Measurements from ENCODE around the gene NT5C. TPM values are rescaled to one million over a fixed set of nuclear protein-coding genes. Genes with fewer than 3 reads are reported as not detected.
A peak's percentile ranks its signal among the peaks of the same experiment; 100 is the strongest.

Gene NT5C
- total RNA-seq, 1 donor from 2014 or later = 22.9 TPM

DNA sequence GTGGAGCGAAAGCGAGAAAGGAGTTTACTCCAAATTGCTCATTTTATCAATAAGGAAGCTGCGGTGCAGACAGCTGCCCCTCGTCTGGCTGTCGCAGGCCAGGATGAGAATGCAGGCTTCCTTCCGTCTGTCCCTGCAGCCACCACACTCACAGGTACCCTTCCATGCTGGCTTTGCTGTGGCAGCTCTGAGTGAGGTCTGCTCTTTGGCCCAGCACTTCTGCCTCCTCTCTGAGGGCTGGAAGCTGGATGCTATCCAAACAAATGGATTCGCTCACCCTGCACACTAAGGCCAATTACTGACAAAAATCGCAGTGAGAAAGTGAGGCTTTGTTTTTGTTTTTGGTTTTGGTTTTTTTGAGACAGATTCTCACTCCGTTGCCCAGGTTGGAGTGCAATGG is 14.8 kb downstream of the NT5C start:
- DNase-seq (ENCODE audit: low read depth) = no peak

DNA sequence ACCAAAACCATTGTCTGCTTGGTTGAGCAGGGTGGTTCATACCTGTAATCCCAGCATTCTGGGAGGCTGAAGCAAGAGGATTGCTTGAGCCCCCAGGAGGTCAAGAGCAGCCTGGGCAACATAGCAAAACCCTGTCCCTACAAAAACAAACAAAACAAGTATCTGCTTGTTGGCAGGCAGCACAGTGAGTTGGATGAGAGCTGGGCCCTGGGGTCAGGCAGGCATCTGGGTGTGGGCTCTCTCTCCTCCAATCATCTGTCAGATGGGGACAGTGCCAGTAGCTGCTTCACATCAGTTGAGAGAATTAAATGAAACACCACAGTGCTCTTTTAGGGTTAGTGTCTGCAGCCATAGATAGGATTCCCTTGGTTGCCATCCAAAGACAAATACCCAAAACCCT is 16.0 kb downstream of the NT5C start:
- DNase-seq (ENCODE audit: low read depth) = no peak

- no peak for DNase-seq (ENCODE audit: low read depth)
Observed at GRCh38 chr17:75114552-75115314, 16.8 kb downstream of the NT5C start.

- peak; percentile 86 for DNase-seq (ENCODE audit: low read depth)
Observed at GRCh38 chr17:75113798-75114551, 17.6 kb downstream of the NT5C start.

DNA sequence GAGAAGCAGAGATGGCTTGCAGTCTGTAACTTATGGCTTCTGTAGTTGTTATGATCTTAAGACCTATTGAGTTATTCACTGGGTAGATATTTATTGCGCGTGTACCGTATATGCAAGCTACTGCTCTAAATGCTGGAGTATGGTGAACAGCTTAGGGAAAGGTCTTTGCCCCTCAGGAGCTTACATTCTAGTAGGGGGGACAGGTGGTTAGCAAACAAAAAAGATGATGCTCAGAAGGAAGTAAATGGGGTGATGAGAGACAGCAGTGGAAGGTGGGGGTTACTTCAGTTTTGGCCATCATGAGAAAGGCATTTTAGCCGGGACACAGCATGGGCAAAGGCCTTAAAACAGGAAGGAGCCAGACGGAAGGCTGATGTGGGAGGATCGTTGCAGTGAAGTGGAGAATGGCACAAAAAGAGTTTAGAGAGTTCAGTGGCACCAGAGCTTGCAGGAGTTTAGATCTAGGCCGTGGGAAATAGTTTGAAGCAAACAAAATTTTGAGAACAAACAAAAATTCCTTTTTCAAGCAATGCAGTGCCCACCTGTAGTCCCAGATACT is 19.7 kb downstream of the NT5C start:
- DNase-seq (ENCODE audit: low read depth) = no peak

DNA sequence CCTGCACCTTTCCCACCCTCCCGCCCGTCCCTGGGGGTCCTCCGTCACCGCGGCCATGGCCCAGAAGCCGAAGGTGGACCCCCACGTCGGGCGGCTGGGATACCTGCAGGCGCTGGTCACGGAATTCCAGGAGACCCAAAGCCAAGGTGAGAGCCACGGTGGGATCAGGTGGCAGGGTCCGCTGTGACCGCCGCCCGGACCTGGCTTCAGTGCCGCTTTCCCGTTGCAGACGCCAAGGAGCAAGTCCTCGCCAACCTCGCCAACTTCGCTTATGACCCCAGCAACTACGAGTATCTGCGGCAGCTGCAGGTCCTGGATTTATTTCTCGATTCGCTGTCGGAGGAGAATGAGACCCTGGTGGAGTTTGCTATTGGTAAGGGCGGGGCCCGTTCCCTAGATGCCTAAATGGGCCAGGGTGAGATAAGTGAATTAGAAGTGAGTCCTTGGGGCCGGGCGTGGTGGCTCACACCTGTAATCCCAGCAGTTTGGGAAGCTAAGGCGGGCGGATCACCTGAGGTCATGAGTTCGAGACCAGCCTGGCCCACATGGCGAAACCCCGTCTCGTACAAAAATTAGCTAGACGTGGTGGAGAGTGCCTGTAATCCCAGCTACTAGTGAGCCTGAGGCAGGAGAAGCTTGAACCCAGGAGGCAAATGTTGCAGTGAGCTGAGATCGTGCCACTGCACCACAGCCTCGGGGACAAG is 21.2 kb downstream of the NT5C start:
- no peak for DNase-seq (ENCODE audit: low read depth)

- DNase-seq (ENCODE audit: low read depth) = peak; percentile 77
Observed at GRCh38 chr17:75109407-75110233, 21.9 kb downstream of the NT5C start, which contains the start of gene ARMC7. TSS of gene ARMC7 (plus strand) at chr17:75109969. CDS start at chr17:75110289, 320 bp downstream.

DNA sequence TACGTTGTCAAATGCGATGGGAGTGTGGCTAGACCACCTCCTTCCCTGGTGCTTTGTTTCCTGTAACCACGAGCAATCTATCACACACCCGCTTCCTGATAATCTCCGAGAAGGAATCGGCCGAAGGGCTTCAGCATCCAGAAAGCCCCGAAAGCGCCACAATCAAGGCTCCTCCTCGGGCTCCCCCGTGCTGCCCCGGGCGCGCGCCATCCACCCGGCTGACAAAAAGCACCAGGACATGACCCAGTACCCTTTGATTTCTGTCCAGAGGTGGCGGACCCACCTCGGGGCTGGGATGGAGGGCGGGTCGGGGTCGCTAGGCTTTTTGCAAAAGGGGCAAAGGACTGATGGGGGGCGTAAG is 22.5 kb downstream of the NT5C start:
- DNase-seq (ENCODE audit: low read depth) = no peak

DNA sequence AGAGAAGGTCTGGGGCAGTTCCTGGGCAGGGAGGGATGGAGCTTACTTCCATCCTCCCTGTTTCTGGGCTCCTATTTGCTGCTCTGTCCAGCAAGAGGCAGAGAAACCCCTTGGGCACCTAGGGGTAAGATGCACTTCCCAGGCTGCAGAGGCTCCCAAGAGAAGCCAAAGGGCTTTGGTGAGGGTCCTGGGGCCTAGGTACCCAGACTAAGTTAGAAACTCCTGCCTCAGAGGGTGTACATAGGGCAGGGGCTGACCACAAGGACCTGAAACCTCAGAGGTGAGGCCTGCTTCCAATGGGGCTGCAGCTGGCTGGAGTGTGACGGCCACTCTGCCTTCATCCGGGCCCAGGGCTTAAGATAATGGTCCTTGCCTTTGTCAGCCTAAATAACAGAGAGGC is 23.3 kb downstream of the NT5C start:
- DNase-seq (ENCODE audit: low read depth) = no peak

DNA sequence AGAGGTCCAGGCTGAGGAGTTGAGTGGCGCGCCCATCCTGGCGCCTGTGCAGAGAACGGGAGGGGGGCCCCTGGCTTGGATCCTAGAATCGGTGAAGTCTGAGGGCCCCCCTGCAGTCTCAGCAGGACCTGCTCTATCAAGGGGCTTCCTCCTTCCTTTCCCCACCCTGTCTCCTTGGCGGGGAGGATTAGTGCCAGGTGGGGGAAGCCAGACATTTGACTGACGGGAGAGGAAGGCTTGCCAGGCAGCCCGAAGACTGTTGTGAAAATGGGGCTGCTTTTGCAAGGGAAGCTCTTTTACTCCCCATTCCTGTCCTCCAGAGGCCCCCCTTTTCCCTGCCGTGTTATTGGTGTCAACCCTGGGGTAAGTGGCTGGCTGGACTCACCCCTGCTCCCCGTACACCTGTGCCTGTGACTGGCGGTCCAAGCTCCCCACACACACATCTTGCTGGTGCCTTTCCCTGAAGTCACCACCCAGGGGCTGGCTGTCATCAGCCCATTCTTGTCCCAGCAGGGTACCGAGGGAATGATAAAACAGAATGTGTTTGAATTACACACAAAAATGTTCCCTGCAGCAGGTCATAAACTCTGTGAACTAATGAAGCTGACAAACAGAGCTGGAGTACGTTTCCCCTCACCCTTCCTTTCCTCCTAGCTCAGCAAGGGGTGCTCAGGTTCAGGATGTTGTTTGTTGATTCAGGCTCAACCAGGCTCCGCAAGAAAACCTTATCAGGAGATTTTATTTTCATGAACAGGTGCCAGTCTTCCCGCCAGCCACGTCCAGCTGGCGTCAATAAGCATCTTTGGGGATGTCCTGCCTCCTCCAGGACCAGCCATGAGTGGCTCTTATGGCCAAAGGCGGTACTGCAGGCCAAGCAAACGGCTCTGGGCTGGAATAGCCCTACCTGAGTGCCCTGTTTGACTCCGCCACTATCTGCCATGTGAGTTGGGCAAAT is 26.1 kb downstream of the NT5C start:
- DNase-seq (ENCODE audit: low read depth) = no peak

DNA sequence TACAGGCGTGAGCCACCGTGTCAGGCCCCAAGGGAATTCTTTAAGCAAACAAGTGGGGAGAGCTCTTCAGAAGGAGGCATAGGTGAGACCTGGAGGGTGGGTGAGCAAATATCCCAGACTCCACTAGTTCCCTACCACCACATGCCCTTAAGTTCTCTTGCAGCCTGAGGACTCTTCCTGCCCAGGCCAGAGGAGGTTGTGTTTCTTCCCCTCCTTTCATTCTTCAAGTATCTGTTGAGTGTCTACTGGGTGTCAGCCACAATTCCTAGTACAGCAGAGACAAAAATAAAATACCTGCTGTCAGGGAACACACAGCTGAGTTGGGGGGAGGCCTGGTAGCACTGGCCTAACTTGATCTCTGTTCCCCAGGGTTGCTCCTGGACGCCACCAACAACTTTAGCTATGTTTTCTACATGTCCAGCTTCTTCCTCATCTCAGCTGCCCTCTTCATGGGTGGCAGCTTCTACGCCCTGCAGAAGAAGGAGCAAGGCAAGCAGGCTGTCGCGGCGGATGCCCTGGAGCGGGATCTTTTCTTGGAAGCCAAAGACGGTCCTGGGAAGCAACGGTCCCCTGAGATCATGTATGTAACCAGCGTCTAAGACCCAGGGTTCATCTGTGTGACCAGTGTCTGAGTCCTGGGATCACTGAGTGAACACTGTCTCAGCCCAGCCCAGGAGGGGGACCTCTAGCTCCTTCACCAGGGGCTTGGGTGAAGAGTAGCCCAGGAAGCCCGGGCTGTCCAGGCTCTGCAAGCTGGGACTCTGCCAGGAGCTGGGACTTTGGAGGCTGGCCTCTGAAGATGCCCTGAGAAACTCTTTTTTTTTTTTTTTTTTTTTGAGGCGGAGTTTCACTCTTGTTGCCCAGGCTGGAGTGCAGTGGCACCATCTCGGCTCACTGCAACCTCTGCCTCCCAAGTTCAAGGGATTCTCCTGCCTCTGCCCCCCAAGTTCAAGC is 27.7 kb downstream of the NT5C start:
- DNase-seq (ENCODE audit: low read depth) = no peak

DNA sequence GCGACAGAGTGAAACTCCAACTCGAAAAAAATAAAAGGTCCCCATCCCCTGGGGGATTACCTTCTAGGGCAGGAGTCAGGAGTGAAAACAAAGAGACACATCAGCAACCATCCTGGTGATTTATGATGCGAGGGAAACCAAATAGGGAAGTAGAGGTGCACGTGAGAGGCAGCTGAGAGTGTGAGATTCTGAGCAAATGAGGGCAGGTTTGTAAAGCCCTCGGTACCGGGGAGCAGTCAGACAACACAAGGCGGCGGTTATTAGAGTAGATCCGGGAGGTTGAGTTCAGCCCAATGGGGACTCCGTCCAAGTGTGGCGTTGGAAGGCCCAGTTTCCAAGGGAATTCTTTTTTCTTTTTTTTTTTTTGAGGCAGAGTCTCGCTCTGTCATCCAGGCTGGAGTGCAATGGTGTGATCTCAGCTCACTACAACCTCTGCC is 29.1 kb downstream of the NT5C start:
- DNase-seq (ENCODE audit: low read depth) = no peak

- no peak for DNase-seq (ENCODE audit: low read depth)
Observed at GRCh38 chr17:75099881-75100595, 31.5 kb downstream of the NT5C start.

DNA sequence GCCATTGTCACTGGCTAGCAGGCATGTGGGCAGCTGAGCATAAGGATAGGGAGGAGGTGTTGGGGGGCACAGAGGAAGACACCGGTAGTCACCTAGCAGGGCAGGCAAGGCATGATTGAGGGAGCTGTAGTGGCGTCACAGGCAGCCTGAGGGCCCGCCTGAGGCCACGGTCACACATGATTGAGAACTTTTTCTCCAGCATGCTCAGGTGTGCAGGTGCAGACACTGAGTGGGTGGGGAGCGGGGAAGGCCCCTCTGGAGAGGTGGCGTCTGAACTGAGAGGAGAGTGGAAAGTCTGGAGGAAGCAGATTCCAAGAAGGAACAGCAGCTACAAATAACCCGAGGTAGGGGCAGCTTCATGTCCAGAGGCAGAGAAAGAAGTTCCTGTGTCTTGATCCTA is 32.7 kb downstream of the NT5C start:
- no peak for DNase-seq (ENCODE audit: low read depth)

- no peak for DNase-seq (ENCODE audit: low read depth)
Observed at GRCh38 chr17:75097865-75098264, 33.7 kb downstream of the NT5C start.

DNA sequence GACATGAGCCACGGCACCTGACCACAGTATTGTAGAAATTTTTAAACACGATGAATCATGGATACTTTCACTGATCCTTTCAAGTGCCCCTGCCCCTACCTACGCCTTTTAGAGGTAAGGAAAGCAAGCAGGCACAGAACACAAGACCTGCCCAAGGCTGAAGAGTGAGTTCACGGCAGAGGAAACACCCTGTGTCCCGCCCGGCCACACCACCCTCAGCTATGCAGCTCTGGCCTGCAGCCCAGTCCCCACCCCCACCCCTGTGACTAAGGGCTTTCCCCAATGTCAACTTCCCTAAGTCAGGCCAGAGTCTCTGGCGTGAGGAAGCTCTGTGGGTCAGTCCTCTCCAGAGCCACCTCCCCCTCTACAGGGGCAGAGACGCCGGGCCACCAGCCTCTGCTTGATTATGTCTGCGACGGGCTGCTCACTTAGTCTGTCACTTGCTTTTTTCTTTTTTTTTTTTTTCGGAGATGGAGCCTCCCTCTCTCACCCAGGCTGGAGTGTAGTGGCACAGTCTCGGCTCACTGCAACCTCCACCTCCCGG is 35.4 kb downstream of the NT5C start:
- DNase-seq (ENCODE audit: low read depth) = peak; percentile 96

DNA sequence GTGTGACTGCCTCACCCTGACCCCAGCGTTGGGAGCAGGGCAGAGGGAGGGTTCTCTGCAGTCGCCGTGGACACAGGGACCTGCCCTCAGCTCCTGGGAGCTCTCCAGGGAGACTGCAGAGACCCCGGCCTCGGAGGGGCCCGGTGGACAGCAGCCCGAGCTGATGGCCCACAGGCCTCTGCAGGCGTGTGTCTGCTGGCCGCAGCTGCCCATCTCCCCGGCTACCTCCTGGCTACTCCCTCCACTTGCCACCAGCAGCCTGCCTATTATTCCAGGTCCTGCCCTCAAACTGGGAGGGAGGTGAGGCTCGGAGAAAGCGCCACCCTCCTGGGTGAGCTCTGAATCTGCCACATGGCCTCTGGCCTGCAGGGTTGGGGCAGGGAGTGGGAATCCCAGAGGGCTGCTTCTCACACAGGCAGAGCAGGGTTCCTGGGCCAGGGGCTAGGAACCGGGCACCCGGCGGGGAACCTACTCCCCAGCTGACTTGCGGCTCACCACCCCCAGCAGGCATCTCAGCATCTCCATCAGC is 36.6 kb downstream of the NT5C start:
- DNase-seq (ENCODE audit: low read depth) = no peak

Data from renal cortical epithelial cell (primary cell).